Measurements from ENCODE around the gene PHLPP2.

Gene PHLPP2, protein sequence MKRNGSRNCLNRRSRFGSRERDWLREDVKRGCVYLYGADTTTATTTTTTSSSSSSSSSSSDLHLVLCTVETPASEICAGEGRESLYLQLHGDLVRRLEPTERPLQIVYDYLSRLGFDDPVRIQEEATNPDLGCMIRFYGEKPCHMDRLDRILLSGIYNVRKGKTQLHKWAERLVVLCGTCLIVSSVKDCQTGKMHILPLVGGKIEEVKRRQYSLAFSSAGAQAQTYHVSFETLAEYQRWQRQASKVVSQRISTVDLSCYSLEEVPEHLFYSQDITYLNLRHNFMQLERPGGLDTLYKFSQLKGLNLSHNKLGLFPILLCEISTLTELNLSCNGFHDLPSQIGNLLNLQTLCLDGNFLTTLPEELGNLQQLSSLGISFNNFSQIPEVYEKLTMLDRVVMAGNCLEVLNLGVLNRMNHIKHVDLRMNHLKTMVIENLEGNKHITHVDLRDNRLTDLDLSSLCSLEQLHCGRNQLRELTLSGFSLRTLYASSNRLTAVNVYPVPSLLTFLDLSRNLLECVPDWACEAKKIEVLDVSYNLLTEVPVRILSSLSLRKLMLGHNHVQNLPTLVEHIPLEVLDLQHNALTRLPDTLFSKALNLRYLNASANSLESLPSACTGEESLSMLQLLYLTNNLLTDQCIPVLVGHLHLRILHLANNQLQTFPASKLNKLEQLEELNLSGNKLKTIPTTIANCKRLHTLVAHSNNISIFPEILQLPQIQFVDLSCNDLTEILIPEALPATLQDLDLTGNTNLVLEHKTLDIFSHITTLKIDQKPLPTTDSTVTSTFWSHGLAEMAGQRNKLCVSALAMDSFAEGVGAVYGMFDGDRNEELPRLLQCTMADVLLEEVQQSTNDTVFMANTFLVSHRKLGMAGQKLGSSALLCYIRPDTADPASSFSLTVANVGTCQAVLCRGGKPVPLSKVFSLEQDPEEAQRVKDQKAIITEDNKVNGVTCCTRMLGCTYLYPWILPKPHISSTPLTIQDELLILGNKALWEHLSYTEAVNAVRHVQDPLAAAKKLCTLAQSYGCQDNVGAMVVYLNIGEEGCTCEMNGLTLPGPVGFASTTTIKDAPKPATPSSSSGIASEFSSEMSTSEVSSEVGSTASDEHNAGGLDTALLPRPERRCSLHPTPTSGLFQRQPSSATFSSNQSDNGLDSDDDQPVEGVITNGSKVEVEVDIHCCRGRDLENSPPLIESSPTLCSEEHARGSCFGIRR (N-terminal part only)

DNA sequence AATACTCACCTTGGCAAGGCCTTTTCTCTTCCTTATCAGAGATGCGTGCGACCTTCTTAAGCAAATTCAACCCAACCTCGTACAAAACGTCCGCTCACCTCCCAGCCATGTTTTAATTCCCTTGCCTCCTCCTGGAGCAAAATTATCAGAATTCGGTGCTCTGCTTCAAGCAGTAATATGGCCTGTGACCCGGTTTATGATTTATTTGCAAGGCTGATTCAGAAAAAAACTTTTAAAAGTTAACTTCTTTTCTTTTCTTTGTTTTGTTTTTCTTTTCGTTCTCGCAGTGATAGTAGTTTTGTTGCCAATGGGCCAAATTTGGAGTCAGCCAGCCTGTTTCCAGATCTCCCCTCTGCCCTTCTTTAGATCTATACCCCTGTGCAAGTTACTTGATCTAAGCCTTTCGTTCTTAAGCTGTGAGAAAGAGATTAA, at the start of gene PHLPP2:
Gene PHLPP2, minus strand, starts transcription at position 382 of the 432 bp plus-strand sequence. CDS start 9,906 bp downstream, outside the sequence.
- DNase-seq (ENCODE audit: low read depth in 2 of 2), result no peak

DNA sequence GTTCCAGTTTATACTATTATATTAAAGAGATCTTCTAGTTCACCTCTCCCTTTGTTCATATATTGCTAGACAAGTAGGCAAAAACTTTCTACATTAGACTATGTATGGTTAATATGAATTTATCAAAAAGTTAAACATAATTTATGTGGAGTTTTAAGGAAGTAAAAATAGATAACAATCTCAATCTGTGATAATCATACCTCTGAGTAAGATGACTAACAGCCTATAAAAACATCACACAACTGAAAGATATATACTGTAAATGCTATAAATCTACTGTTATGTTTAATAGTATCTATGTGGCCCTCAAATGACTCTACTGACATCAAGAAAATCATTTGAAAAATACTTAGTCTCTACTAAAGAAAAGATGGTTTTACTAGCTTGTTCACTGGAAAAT, 47.1 kb upstream of the PHLPP2 start:
- no peak for DNase-seq (ENCODE audit: low read depth in 2 of 2)

DNA sequence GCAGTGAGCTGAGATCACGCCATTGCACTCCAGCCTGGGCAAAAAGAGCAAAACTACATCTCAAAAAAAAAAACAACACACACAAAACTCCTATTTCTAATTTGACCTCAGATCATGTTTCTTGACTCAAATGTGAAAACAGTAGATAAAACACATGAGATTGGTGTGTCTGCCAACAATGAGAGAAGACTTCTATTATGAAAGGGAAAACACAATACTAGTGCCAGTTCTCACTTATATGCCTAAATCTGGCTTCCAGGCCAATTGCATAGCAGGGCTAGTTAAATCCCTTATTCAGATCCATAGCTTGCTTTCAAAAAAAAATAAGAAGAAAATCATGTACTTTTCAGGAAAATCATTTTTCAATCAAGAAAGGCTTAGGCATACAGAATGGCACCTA, 44.7 kb upstream of the PHLPP2 start:
- no peak for DNase-seq (ENCODE audit: low read depth in 2 of 2)

DNA sequence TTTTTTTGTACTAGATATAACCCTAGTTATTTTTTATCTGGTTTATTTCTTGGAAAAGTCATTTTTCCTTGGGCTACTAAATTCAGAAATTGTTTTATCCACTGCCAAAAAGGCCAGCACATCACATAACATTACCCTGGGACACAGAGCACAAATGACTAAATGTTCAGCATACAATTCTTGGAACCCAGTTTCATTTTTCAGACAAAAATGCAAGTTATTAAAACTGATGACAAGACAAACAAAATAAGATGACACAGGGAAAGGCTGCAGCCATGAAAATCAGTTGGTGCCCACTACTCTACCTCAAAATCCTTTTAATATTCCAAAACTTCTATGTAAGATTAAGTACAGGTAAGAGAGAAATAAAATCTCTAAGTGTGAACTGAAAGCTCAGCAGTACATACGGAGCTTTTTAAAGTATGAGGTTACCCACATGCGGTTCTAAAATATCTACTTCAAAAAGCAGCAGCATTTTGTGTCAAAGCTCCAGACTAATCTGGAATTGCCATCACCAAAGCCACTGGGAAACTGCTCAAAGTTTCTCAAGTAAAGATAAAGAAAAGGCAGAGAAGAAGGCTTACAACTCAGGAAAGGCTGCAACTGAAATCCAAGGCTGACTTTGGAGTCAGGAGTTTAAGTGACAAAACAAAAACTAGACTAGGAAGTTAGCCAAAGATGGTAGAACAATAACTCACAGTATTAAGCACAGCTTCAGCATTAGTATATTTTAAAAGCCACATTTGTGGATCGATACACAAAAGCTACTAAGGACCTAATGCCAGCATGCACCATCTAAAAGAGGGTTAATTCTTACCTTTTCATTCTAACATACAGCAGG, 42.8 kb upstream of the PHLPP2 start:
- no peak for DNase-seq (ENCODE audit: low read depth in 2 of 2)

DNA sequence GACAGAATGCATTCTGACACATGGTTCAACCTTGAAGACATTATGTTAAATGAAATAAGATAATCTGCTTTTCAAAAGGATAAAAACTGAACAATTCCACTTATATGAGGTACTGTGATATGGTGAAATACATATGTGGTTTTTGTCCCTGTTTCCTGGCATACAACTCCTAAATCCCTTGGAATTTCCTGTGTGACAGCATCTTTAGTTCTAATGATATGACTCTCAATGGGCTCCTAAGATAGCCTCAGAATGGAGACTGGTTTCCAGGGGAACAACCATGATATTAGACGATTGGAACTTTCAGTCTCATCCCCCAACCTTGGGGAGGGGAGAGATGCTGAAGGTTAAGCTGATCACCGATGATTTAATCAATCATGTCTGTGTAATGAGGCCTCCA, 37.7 kb upstream of the PHLPP2 start:
- no peak for DNase-seq (ENCODE audit: low read depth in 2 of 2)

DNA sequence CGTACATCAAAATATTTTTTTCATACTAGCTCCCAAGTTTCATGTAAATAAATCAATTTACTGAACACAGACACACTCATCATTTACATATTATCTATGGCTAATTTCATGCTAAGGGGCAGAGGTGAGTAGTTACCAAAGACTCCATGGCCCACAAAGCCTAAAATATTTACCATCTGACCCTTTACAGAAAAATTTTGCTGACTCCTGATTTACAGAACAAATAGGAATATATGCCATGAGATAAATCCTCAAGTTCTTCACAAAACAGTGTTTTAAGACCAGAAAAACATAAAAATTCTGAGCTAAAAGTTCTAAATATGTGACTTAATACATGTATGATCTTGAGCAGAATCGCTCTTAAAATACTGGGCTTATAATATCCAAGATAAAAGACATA, 36.6 kb upstream of the PHLPP2 start:
- no peak for DNase-seq (ENCODE audit: low read depth in 2 of 2)

DNA sequence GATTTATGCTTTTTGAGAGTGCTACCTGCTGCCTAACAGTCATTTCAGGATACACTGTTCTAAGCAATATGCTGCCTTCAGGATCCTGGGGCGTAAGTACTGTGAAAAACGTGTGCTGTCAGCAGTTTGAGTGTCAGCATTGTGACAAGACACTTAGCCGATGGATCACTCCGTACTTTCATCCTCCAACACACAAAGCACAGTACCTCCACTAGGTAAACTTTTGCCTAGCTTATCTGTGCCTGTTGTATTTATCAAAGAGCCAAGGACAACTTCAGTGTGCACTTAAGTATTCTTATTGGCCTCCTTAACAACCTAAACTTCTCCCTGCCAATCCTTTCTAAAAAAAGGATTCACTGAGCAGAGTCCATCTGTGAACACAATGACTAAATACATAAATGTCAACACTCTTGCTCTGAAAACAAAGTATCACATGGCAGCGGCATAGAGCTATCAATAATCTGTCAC, 33.8 kb upstream of the PHLPP2 start:
- no peak for DNase-seq (ENCODE audit: low read depth in 2 of 2)

DNA sequence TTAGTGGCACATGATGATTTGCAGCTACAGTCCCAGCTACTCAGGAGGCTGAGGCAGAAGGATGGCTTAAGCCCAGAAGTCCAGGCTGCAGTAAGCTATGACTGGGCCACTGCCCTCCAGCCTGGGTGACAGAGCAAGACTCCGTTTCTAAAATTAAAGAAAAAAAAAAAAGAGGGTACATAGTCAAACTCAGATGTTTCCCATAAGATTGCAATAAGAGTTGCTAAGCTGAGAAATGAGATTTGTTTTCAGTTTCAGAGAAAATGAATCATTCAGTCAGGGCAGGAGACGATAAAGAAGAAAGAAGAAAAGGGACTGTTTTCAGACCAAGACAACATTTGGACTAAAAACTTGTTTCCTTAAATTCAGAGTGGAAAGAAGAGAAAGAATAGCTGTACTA, 30.2 kb upstream of the PHLPP2 start:
- DNase-seq (ENCODE audit: low read depth in 2 of 2), result no peak

DNA sequence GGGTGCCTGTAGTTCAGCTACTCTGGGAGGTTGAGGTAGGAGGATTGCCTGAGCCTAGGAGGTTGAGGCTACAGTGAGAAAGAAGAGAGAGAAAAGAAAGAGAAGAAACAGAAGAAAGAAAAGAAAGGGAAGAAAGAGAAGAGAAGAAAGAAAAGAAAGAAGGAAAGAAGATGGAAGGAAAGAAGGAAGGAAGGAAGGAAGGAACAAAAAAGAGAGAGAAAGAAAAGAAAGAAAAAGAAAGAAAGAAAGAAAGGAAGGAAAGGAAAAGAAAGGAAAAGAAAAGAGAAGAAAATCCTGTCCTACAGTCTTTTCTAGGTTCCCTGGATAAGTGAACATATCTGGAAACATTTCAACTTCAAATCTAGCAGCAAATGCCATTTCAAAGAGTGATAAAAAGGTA, 29.6 kb upstream of the PHLPP2 start:
- DNase-seq (ENCODE audit: low read depth in 2 of 2), result no peak

DNA sequence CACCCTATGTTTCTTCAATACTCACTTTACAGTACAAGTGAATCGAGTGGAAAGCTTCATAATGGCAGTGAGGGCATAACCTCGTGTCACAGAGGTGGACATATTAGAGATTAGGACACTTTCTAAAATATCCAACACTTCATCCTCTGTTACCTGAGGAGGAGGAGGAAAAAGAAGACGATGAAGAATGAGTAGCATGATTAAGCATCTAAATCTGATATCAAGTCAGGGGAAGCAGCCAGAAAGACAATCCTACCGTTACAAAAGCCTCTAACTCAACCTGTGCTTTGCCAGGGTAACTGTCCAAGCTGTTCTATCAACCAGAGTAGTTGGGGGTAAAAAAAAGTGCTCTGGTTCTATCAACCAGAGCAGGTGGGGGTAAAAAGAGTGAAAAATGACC, 23.7 kb upstream of the PHLPP2 start:
- DNase-seq (ENCODE audit: low read depth in 2 of 2), result no peak

DNA sequence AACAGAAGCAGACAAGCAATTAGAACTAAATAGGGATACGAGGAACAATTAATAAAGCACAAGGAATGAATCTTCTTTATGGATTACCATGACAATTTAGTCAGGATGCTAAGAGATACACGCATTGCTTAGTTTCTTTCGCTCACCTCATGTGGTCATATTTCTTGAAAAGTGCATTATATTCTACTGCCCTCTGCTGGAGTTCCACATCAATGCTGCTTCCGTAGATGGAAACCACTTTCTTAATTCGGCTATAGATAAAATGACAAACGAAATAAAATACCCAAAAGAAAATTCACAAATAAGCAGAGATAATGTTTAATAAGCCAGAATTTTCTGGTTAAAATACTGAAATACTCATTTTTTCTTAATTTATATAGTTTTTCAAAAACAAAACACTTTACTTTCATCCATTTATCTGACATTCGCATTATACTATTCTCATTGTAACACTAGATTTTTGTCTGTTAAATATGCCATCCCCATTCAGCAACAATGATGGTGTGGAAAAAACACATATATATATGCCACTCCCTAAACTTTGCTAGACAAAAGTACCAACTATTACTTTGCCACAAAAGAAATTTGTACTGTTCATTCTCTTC, 22.0 kb upstream of the PHLPP2 start:
- no peak for DNase-seq (ENCODE audit: low read depth in 2 of 2)

DNA sequence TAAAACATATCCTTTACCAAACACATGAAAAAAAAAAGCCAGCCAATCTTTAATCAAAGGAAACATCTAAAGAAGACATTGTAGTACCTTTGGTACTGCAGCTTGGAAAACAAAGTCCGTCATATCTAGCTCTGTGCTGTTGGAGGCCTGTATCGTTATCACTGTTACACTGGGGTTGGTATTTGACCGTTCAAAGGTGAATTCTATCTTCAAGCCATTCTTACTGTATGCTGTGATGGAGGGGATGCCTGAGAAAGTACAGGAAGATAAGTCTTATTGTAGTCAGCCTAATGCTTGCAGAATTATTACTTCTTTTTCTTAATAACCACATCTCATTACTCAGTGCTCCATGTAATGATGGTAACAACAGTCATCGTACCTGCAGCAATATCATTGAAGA, 14.4 kb upstream of the PHLPP2 start:
- no peak for DNase-seq (ENCODE audit: low read depth in 2 of 2)

DNA sequence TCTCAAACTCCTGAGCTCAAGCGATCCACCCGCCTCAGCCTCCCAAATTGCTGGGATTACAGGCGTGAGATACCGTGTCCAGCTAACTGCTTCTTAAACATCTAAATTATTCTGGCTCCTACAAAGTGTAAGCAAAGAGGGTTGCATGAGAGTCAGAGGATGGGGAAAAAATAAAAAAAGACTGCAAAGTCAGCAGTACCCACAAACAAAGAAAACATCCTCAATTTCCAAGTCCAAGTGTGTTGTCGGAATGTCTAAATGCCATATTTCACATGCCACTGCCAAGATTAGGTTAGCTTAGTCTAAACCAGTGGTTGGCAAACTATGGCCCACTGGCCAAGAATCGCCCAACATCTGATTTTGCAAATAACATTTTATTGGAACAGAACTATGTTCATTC, 13.0 kb upstream of the PHLPP2 start:
- DNase-seq (ENCODE audit: low read depth in 2 of 2), result no peak

DNA sequence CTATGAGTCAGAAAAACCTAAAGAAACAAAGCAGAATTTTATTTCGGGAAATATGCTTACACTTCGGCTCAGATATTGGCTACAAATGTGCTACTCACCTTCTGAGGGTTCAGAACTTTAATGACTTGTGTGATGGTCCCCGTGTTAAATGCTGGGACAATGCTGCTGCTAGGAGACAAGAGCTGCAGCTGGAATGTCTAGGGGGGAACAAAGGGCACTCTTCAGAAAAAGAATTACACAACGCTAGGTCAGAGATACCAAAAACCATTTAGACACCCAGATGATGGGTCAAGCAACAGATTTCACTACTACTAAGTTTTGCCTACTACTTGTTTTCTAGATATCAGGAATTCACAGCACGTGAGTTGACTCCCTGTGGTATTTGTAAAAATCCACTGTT, 10.0 kb upstream of the PHLPP2 start:
- no peak for DNase-seq (ENCODE audit: low read depth in 2 of 2)

DNA sequence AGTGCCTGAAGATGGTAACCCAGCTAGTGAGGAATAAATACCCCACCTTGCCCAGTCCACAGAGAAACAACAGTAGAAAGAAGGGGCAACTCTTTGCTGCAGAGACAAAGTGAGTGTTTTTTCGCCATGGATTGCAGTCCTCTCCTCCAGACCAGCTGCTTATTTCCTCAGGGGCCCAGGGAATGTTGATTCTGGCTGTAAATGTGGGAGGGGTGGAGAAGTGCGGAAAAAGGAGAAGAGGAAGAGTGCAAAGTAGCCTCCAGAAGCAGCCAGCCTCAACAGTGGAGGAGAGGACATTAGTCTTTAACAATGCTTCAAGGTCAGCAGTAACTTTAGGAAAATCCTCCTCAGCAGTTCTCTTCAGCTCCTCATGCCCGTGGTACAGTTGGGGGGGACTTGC, 8.1 kb upstream of the PHLPP2 start:
- no peak for DNase-seq (ENCODE audit: low read depth in 2 of 2)

DNA sequence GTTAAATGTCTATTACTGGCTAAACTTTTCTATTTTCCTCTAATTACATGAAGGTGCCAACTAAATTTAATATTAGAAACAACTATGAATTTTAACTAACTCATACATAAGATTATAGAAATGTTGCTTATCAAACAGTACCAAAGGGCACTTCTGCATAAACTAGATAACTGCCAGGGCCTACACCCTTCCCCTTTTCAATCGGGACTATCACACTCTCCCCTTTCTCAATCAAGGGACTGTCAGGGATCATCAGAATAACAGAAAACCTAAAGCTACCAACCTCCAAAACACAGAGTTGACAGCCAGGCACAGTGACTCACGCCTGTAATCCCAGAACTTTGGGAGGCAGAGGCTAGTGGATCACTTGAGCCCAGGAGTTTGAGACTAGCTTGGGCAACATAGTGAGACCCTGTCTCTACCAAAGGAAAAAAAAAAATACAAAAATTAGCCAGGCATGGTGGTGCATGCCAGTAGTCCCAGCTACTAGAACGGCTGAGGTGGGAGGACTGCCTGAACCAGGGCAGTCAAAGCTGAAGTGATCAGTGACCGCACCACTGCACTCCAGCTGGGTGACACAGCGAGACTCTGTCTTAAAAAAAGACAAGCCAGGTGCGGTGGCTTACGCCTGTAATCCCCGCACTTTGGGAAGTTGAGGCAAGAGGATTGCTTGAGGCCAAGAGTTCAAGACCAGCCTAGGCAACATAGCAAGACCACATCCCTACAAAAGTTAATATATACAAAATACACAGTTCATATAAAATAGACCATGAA, 3.2 kb upstream of the PHLPP2 start:
- DNase-seq (ENCODE audit: low read depth in 2 of 2), result no peak

DNA sequence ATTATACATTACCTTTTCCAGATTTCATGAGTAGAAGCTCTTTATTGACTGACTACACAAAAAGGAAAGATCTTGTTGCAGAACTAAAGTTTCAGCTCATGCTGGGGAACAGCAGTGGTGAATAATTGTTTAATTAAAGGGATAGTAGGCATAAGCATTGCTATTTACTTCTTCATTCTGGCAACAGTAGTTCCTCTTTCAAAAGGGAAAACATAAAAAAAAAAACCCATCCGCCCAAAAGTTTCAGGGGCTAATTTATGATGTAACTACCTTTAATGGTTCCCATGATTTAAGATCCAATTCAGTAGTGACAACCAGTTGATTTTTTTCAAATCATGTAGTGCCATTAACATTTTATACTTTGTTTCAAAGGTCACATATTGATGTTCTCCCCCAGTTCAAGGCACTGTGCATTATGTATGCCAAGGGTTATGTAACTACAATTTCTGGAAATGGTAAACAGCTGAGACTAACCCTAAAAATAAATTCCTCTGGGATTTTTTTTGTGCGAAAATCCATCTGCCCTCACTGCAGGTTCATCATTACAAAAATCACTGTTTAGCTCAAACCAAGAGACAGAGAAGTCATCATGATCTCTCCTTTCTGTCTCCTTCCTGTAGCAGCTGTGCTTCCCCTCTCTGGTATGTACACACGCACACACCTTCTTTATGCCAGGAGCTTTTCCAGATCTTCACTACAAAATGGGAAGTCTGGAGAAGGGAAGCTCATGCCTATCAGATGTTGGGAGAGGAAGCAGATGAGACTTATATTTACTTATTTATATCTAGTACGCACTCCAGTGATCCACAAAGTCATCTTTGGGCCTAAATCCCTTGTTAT, 2.2 kb upstream of the PHLPP2 start:
- no peak for DNase-seq (ENCODE audit: low read depth in 2 of 2)

DNA sequence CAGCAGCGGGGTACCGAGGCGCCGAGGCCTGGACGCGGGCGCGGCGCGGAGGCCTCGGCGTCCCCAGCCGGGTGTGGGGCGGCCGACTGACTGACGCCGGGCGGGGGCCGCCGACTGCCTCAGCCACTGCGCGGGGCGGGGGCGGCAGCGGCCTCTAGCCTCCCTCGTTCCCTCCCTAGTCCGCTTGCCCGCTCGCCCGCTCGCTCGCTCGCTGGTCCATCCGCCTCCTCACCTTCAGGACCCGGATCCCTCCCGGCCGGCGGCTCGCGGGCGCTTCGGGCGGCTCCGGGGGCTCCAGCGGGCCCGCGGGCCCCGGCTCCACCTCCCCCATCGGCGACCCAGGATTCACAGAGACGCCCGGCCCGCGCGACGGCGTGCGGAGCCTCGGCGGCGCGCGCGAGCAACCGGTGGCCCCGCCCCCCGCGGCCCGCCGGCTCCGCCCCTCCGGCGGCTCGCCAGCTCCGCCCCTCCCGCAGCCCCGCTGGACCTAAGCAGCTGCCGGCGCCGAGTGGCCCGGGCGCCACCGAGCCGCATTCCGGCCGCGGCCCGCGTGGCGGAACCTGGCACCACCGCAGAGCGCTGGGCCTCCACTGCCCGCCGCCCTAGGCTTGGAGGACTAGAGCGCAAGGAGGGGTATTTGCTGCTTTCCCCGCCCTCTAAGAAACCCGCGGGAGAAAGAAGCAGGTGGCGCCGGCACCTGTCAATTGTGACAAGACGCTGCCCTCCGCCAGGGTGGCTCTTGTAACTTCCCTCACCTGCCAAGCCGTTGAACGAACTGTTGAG, 773 bp downstream of the PHLPP2 start:
- DNase-seq (ENCODE audit: low read depth in 2 of 2), result peak; percentile 38 to 60
